A673 (cell line): ENCODE data around the gene PPRC1. TPM values are rescaled to one million over a fixed set of nuclear protein-coding genes. Genes with fewer than 3 reads are reported as not detected.

Source experiments
- BruUV-seq: library from RNA; stranded (reverse); fragments of 400-500 nt; replicated peaks from 2 replicates; lab custom pipeline; 2021; lab: Mats Ljungman, UMichigan
- CTCF ChIA-PET: fragments of 300-600 bp; sonication (Branson Sonifier 250); formaldehyde crosslinking; loops from one replicate; lab custom pipeline; 2022; ENCODE audit warnings: antibody characterized with exemption; lab: Charles Lee
- POLR2A ChIA-PET: fragments of 300-600 bp; sonication (Branson Sonifier 250); formaldehyde crosslinking; loops from one replicate; lab custom pipeline; 2022; ENCODE audit warnings: antibody characterized with exemption; ENCODE audit not compliant: low non-redundant PET; lab: Charles Lee
- DNase-seq: peaks from one replicate; pipeline ENCODE4 v3.0.0-alpha.2; 2015; ENCODE audit warnings: low spot score
- H3K27ac ChIP-seq: fragments of 200-600 bp; sonication (generic); 2 replicates; pipeline ENCODE4 v1.5.1; 2016; ENCODE audit warnings: mixed run types, low read depth, mild to moderate bottlenecking, mixed read lengths, antibody characterized with exemption, low read length; ENCODE audit not compliant: poor library complexity, severe bottlenecking
- H3K27me3 ChIP-seq: fragments of 200-600 bp; sonication (generic); replicated peaks from 2 replicates; pipeline ENCODE4 v1.6.1; 2017; ENCODE audit warnings: mixed run types, low read depth, mild to moderate bottlenecking, mixed read lengths, antibody characterized with exemption, low read length; ENCODE audit not compliant: insufficient read depth, poor library complexity
- H3K36me3 ChIP-seq: fragments of 200-600 bp; sonication (generic); 2 replicates; pipeline ENCODE4 v1.6.1; 2016; ENCODE audit warnings: mixed run types, mild to moderate bottlenecking, mixed read lengths, antibody characterized with exemption, low read length; ENCODE audit not compliant: insufficient read depth, poor library complexity, severe bottlenecking
- H3K4me1 ChIP-seq: fragments of 200-600 bp; sonication (generic); 2 replicates; pipeline ENCODE4 v1.6.1; 2017; ENCODE audit warnings: mixed run types, mild to moderate bottlenecking, mixed read lengths, antibody characterized with exemption, low read length; ENCODE audit not compliant: insufficient read depth, poor library complexity, severe bottlenecking
- H3K4me3 ChIP-seq: fragments of 200-600 bp; sonication (generic); 2 replicates; pipeline ENCODE4 v1.5.1; 2016; ENCODE audit warnings: low read depth, mixed run types, mild to moderate bottlenecking, mixed read lengths, low read length; ENCODE audit not compliant: poor library complexity, severe bottlenecking
- H3K9me3 ChIP-seq: fragments of 200-600 bp; sonication (generic); 2 replicates; pipeline ENCODE4 v1.6.1; 2016; ENCODE audit warnings: mixed run types, low read depth, mild to moderate bottlenecking, mixed read lengths, antibody characterized with exemption, low read length; ENCODE audit not compliant: poor library complexity, severe bottlenecking
- CTCF ChIP-seq: fragments of 300-800, 200-600 bp; sonication (generic); conservative IDR thresholded peaks from 2 replicates; pipeline ENCODE4 v1.5.1; 2017; ENCODE audit warnings: low read depth, mild to moderate bottlenecking, antibody characterized with exemption, low read length, moderate library complexity, mixed read lengths
- EZH2 ChIP-seq: fragments of 200-600 bp; sonication (generic); IDR thresholded peaks from 2 replicates; pipeline ENCODE4 v1.6.1; 2017; ENCODE audit warnings: borderline replicate concordance, low read depth, mild to moderate bottlenecking, mixed read lengths, antibody characterized with exemption, low read length; ENCODE audit not compliant: poor library complexity, severe bottlenecking
- intact Hi-C: fragments of 100-400 bp; cut with micrococcal nuclease; formaldehyde crosslinking; loops from one replicate; pipeline ENCODE4 v1.10.0; 2022; ENCODE audit not compliant: unreplicated experiment
- total RNA-seq: library from RNA; stranded (reverse); gene quantifications from 2 replicates; pipeline ENCODE4 v1.2.3, GENCODE V29; 2021

The PPRC1 gene
- total RNA-seq, 1 experiment from 2014 or later = 103 TPM

GRCh38 chr10:102170602-102171001, 37.8 kb downstream of the PPRC1 start:
- BruUV-seq = no TSS peak
- no peaks in the 10 kb centered on the region for H3K4me1 ChIP-seq
- H3K9me3 ChIP-seq = no peaks in the 10 kb centered on the region
- no peak overlapping the region for H3K27ac ChIP-seq
- intact Hi-C loops = loop anchor here (5.0 kb wide), 1 partner anchor 167 kb away; no protein-coding TSS in a partner anchor
- POLR2A ChIA-PET = no interaction called here
- no peak overlapping the region for H3K4me3 ChIP-seq
- H3K36me3 ChIP-seq = no peaks in the 10 kb centered on the region
- CTCF ChIA-PET = interaction anchor here (0.6 to 1.8 kb wide), 3 partner anchors 56 to 387 kb away, joined by 5 to 18 read pairs (median 11); partner anchors contain the start of gene ELOVL3
- DNase-seq = no peak
- TF ChIP-seq EZH2 (no peak), CTCF (no peak)
- no peaks in the 10 kb centered on the region for H3K27me3 ChIP-seq

GRCh38 chr10:102172288-102172687, 39.4 kb downstream of the PPRC1 start:
- CTCF ChIA-PET = no interaction called here
- no peak for DNase-seq
- H3K27ac ChIP-seq = no peak overlapping the region
- H3K4me3 ChIP-seq = no peak overlapping the region
- BruUV-seq = no TSS peak
- TF ChIP-seq EZH2 = no peak
- no peak for TF ChIP-seq CTCF
- no peaks in the 10 kb centered on the region for H3K9me3 ChIP-seq
- no peaks in the 10 kb centered on the region for H3K36me3 ChIP-seq
- no peaks in the 10 kb centered on the region for H3K27me3 ChIP-seq
- POLR2A ChIA-PET = no interaction called here
- intact Hi-C loops = loop anchor here (5.0 kb wide), 1 partner anchor 165 kb away; no protein-coding TSS in a partner anchor
- H3K4me1 ChIP-seq = no peaks in the 10 kb centered on the region

- BruUV-seq = no TSS peak
- ChIA-PET POLR2A (no interaction called here), CTCF (no interaction called here)
These were observed 42.6 kb downstream of the PPRC1 start for GRCh38 chr10:102175415-102175814.

More at GRCh38 chr10:102175415-102175814, 42.6 kb downstream of the PPRC1 start:
- H3K36me3 ChIP-seq = no peaks in the 10 kb centered on the region
- no peak overlapping the region for H3K4me3 ChIP-seq
- no peak overlapping the region for H3K27ac ChIP-seq
- intact Hi-C loops = no loop called here
- no peaks in the 10 kb centered on the region for H3K9me3 ChIP-seq
- TF ChIP-seq CTCF (no peak), EZH2 (no peak)
- DNase-seq = no peak
- no peaks in the 10 kb centered on the region for H3K27me3 ChIP-seq
- H3K4me1 ChIP-seq = no peaks in the 10 kb centered on the region
